GM12873 (cell line): ENCODE measurements around the gene TMEM132D.

Experiments used
- CTCF ChIP-seq: IDR thresholded peaks from 2 replicates; pipeline ENCODE4 v1.5.1; 2012; ENCODE audit warnings: low read depth, mild to moderate bottlenecking, moderate library complexity, low read length, control low read depth; ENCODE audit not compliant: insufficient read depth; ENCODE audit errors: missing control alignments

The TMEM132D gene

GRCh38 chr12:129903956-129904829 is at the start of gene TMEM132D:
TMEM132D (minus strand) TSS chr12:129904025.
- no peak for TF ChIP-seq CTCF

GRCh38 chr12:129949651-129950050 is 45.8 kb upstream of the TMEM132D start:
- no peak for TF ChIP-seq CTCF

- no peak for TF ChIP-seq CTCF
Measured at GRCh38 chr12:129941618-129942017, 37.8 kb upstream of the TMEM132D start.

- TF ChIP-seq CTCF = no peak
Measured at GRCh38 chr12:129938089-129938488, 34.3 kb upstream of the TMEM132D start.

GRCh38 chr12:129937426-129937825 is 33.6 kb upstream of the TMEM132D start:
- no peak for TF ChIP-seq CTCF

GRCh38 chr12:129928643-129929042 is 24.8 kb upstream of the TMEM132D start:
- no peak for TF ChIP-seq CTCF

GRCh38 chr12:129927316-129927900 is 23.6 kb upstream of the TMEM132D start:
- TF ChIP-seq CTCF = no peak
